CD4-positive, alpha-beta T cell (primary cell): Measurements from ENCODE around the gene ARIH2. TPM values are rescaled to one million over a fixed set of nuclear protein-coding genes. Genes with fewer than 3 reads are reported as not detected.
A peak's percentile ranks its signal among the peaks of the same experiment; 100 is the strongest.

Experiments
- ATAC-seq: fragments of 200-7000 bp; cut with Tn5 transposase; one replicate; pipeline ENCODE4 v1.10.0; 2022; ENCODE audit warnings: mild to moderate bottlenecking; ENCODE audit not compliant: poor library complexity
- CTCF ChIA-PET: fragments of 350-600 bp; sonication (Branson Sonifier 250); formaldehyde crosslinking; loops from one replicate; lab custom pipeline; 2021; ENCODE audit warnings: antibody characterized with exemption, inconsistent platforms; lab: Charles Lee
- POLR2A ChIA-PET: fragments of 350-600 bp; sonication (Branson Sonifier 250); formaldehyde crosslinking; loops from one replicate; lab custom pipeline; 2021; ENCODE audit warnings: antibody characterized with exemption, inconsistent platforms; lab: Charles Lee
- DNase-seq, 14 experiments: peaks; one replicate each; pipeline ENCODE4 v3.0.0-alpha.2; 2013 to 2020; ENCODE audit warnings: mixed read lengths in 2 of 14
- H3K27ac ChIP-seq, 2 donors: one replicate each; pipeline versions ENCODE4 v1.5.1 to v1.7.0; 2013; ENCODE audit warnings: low read length in 2 of 2, low read depth in 1 of 2, mild to moderate bottlenecking in 1 of 2
- H3K27me3 ChIP-seq, 2 experiments: 1 replicate in 1 of 2; 2 replicates in 1 of 2; pipeline versions ENCODE4 v1.6.1 to v1.7.0; 2013; ENCODE audit warnings: low read length in 2 of 2, control low read depth in 1 of 2, mild to moderate bottlenecking in 1 of 2, moderate library complexity in 1 of 2; ENCODE audit not compliant: insufficient read depth in 2 of 2, control insufficient read depth in 1 of 2
- H3K36me3 ChIP-seq: one replicate; pipeline ENCODE4 v1.6.1; 2013; ENCODE audit warnings: low read length, control low read depth; ENCODE audit not compliant: insufficient read depth
- H3K4me1 ChIP-seq: one replicate; pipeline ENCODE4 v1.6.1; 2013; ENCODE audit warnings: low read length, control low read depth; ENCODE audit not compliant: insufficient read depth
- H3K4me3 ChIP-seq: one replicate; pipeline ENCODE4 v1.5.1; 2013; ENCODE audit warnings: mild to moderate bottlenecking, low read length, moderate library complexity
- H3K9me3 ChIP-seq, 2 experiments: 1 replicate in 1 of 2; 2 replicates in 1 of 2; pipeline versions ENCODE4 v1.6.1 to v1.7.0; 2013; ENCODE audit warnings: low read length in 2 of 2, mild to moderate bottlenecking in 2 of 2, control low read depth in 1 of 2, moderate library complexity in 1 of 2; ENCODE audit not compliant: control insufficient read depth in 1 of 2, insufficient read depth in 1 of 2
- H3K27ac Mint-ChIP-seq: one replicate; pipeline ENCODE4 v1.8.0; 2020; ENCODE audit warnings: mixed read lengths
- H3K27me3 Mint-ChIP-seq: one replicate; pipeline ENCODE4 v1.8.0; 2021; ENCODE audit warnings: mixed read lengths
- H3K36me3 Mint-ChIP-seq: one replicate; pipeline ENCODE4 v1.8.0; 2021; ENCODE audit warnings: low read depth, mixed read lengths
- H3K4me1 Mint-ChIP-seq: one replicate; pipeline ENCODE4 v1.8.0; 2021; ENCODE audit warnings: low read depth, mixed read lengths
- H3K4me3 Mint-ChIP-seq: one replicate; pipeline ENCODE4 v1.8.0; 2020; ENCODE audit warnings: mild to moderate bottlenecking, mixed read lengths
- H3K9me3 Mint-ChIP-seq: one replicate; pipeline ENCODE4 v1.8.0; 2020; ENCODE audit warnings: mixed read lengths
- intact Hi-C, 2 experiments: fragments of 100-400 bp; cut with DNase I in 1 of 2; cut with micrococcal nuclease in 1 of 2; formaldehyde crosslinking; loops; one replicate each; pipeline versions ENCODE4 v1.15.1 to v1.9.0; 2023 to 2025; cut with DNase I, micrococcal nuclease
- total RNA-seq, 174 experiments: library from RNA in 2 of 174; stranded (reverse) in 2 of 174; gene quantifications; one replicate each; pipeline ENCODE4 v1.2.3 and lab custom pipeline; 2021 to 2026
- TF ChIP-seq, protein P1 (sequence below): fragments of 200-600 bp; IDR thresholded peaks from one replicate; pipeline ENCODE4 v1.8.0; 2022; ENCODE audit warnings: antibody characterized with exemption, mild to moderate bottlenecking

The ARIH2 gene
- total RNA-seq, 2 experiments from 2014 or later = 182 TPM

DNA sequence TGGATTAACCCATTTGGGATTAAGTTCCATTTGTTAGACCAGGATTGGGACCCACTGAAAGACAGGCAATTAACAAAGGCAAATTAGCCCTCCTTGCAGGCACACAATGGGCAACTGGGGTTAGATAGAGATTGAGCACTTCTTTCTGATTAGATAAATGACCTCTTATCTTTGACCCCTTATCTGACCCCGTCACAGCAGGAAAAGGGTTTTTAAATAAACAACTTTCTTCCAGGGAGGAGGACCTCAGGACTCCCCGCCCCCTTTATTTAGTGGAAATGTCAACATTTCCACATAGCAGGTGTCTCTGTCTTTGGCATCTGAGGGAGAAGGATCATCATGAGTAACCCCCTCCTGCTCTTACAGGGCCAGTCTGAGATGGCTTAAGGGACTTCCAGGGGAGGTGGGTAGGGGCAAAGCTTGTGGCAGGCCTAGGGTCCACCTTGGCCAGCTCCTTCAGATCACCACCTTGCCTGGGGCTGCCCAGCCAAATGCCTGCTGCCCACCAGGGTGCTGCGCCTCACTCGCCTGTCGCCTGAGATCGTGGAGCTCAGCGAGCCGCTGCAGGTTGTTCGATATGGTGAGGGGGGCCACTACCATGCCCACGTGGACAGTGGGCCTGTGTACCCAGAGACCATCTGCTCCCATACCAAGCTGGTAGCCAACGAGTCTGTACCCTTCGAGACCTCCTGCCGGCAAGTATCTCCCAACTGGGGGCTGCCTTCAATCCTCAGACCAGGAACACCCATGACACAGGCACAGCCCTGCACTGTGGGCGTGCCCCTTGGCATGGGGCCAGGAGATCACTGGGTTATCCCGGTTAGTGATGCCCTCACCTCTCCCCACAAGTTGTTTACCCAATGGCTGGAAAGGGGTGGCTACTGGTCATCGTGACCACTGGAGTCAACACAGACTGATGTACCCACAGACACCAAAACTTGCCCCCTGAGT, 86.0 kb downstream of the ARIH2 start:
- intact Hi-C loops = loop anchor here in 1 of 2 experiments (5.0 kb wide), 2 partner anchors 702 to 1492 kb away; partner anchors contain the start of genes ELP6 and NME6
- H3K4me3 Mint-ChIP-seq = peak overlapping the region; percentile 15
- ChIA-PET CTCF (interaction anchor here (5.2 kb wide), 1 partner anchor 16 kb away, joined by 100 read pairs; the partner anchor contains the start of gene P4HTM), POLR2A (interaction anchor here (8.0 kb wide), 1 partner anchor 17 kb away, joined by 331 read pairs; the partner anchor contains the start of genes DALRD3 and NDUFAF3)
- Histone ChIP-seq H3K27me3 (no peaks in the 10 kb centered on the region), H3K9me3 (no peaks in the 10 kb centered on the region), H3K4me1 (peaks cover 25% of the 10 kb centered on the region), H3K36me3 (peaks cover 9% of the 10 kb centered on the region), H3K27ac (no peak overlapping the region), H3K4me3 (no peak overlapping the region)
- DNase-seq (no peak), ATAC-seq (no peak)
- H3K36me3 Mint-ChIP-seq = peaks cover 14% of the 10 kb centered on the region
- H3K4me1 Mint-ChIP-seq = peaks cover 24% of the 10 kb centered on the region
- no peaks in the 10 kb centered on the region for H3K9me3 Mint-ChIP-seq
- no peaks in the 10 kb centered on the region for H3K27me3 Mint-ChIP-seq
- no peak overlapping the region for H3K27ac Mint-ChIP-seq
- TF ChIP-seq, protein P1, sequence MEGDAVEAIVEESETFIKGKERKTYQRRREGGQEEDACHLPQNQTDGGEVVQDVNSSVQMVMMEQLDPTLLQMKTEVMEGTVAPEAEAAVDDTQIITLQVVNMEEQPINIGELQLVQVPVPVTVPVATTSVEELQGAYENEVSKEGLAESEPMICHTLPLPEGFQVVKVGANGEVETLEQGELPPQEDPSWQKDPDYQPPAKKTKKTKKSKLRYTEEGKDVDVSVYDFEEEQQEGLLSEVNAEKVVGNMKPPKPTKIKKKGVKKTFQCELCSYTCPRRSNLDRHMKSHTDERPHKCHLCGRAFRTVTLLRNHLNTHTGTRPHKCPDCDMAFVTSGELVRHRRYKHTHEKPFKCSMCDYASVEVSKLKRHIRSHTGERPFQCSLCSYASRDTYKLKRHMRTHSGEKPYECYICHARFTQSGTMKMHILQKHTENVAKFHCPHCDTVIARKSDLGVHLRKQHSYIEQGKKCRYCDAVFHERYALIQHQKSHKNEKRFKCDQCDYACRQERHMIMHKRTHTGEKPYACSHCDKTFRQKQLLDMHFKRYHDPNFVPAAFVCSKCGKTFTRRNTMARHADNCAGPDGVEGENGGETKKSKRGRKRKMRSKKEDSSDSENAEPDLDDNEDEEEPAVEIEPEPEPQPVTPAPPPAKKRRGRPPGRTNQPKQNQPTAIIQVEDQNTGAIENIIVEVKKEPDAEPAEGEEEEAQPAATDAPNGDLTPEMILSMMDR = no peak

DNA sequence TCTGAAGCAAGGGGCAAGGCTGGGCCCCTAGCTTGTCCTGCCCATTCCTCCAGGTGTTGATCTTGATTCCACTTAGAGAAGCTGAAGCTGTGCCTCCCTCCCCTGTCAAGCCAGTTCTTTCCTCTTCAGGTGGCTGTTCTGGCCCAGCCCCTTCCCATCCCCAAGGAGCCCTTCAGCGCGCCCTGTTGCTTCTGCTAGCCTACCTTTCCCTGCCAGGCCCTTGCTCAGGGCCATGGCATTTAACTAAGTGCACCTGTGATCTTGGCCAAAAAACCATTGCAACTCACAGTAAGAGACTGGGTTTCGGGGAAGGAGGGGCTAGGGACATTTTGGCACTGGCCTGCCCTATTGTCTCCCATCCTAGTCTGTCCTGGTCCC, 86.7 kb downstream of the ARIH2 start:
- no peak for ATAC-seq
- peaks cover 24% of the 10 kb centered on the region for H3K4me1 Mint-ChIP-seq
- no peak overlapping the region for H3K4me3 ChIP-seq
- peaks cover 9% of the 10 kb centered on the region for H3K36me3 ChIP-seq
- H3K4me3 Mint-ChIP-seq = peak overlapping the region; percentile 15
- H3K36me3 Mint-ChIP-seq = peaks cover 14% of the 10 kb centered on the region
- CTCF ChIA-PET = interaction anchor here (5.2 kb wide), 1 partner anchor 16 kb away, joined by 100 read pairs; the partner anchor contains the start of gene P4HTM
- H3K4me1 ChIP-seq = peaks cover 25% of the 10 kb centered on the region
- intact Hi-C loops = loop anchor here in 1 of 2 experiments (5.0 kb wide), 2 partner anchors 703 to 1493 kb away; partner anchors contain the start of genes ELP6 and NME6
- H3K9me3 ChIP-seq = no peaks in the 10 kb centered on the region
- no peaks in the 10 kb centered on the region for H3K27me3 Mint-ChIP-seq
- TF ChIP-seq, protein P1 = no peak
- POLR2A ChIA-PET = interaction anchor here (8.0 kb wide), 1 partner anchor 16 kb away, joined by 331 read pairs; the partner anchor contains the start of genes DALRD3 and NDUFAF3
- H3K9me3 Mint-ChIP-seq = no peaks in the 10 kb centered on the region
- no peak overlapping the region for H3K27ac ChIP-seq
- H3K27ac Mint-ChIP-seq = no peak overlapping the region
- no peak for DNase-seq
- no peaks in the 10 kb centered on the region for H3K27me3 ChIP-seq

DNA sequence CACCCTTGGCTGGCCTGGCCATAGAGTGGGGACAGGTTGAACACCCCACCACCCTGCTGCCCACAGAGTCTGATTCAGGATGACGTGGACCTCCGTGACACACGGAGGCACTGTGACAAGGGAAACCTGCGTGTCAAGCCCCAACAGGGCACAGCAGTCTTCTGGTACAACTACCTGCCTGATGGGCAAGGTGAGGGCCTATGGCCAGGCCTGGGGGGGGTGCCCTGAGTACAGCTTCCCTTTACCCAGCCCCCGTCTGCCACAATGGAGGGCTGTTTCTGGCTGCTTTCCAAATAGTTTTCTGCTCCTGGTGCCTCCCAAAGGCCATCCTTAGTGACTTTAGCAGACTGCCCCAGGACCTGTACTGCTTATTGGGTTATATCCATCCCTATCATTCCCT, 87.4 kb downstream of the ARIH2 start:
- peak overlapping the region; percentile 99 for H3K4me3 ChIP-seq
- Mint-ChIP-seq H3K4me1 (peaks cover 24% of the 10 kb centered on the region), H3K36me3 (peaks cover 14% of the 10 kb centered on the region), H3K4me3 (peak overlapping the region; percentile 99), H3K27me3 (no peaks in the 10 kb centered on the region), H3K9me3 (no peaks in the 10 kb centered on the region), H3K27ac (peak overlapping the region; percentile 97)
- H3K4me1 ChIP-seq = peaks cover 25% of the 10 kb centered on the region
- ChIA-PET CTCF (interaction anchor here (4.3 to 5.2 kb wide), 2 partner anchors 16 to 17 kb away, joined by 59 to 100 read pairs; partner anchors contain the start of genes NDUFAF3 and P4HTM), POLR2A (interaction anchor here (2.3 to 8.0 kb wide), 4 partner anchors 16 to 114 kb away, joined by 17 to 331 read pairs (median 98); partner anchors contain the start of genes DALRD3, NDUFAF3, P4HTM and QRICH1)
- H3K27ac ChIP-seq = no peak overlapping the region
- TF ChIP-seq, protein P1 = no peak
- no peak for ATAC-seq
- DNase-seq = no peak
- H3K36me3 ChIP-seq = peaks cover 12% of the 10 kb centered on the region
- intact Hi-C loops = loop anchor here (2.0 to 5.0 kb wide), 4 partner anchors 15 to 1494 kb away; partner anchors contain the start of genes ELP6 (in 1 of the 2), NME6 (in 1 of the 2) and P4HTM (in 1 of the 2)
- no peaks in the 10 kb centered on the region for H3K27me3 ChIP-seq
- H3K9me3 ChIP-seq = no peaks in the 10 kb centered on the region
